Ramos (cell line): Measurements from ENCODE around the gene SSPN.

Experiments
- in situ Hi-C: fragments of 300-500 bp; cut with MboI; formaldehyde crosslinking; loops from one replicate; pipeline ENCODE4 v1.14.3; 2022; ENCODE audit warnings: low sequenced_read_pairs; ENCODE audit not compliant: unreplicated experiment

Gene SSPN

DNA sequence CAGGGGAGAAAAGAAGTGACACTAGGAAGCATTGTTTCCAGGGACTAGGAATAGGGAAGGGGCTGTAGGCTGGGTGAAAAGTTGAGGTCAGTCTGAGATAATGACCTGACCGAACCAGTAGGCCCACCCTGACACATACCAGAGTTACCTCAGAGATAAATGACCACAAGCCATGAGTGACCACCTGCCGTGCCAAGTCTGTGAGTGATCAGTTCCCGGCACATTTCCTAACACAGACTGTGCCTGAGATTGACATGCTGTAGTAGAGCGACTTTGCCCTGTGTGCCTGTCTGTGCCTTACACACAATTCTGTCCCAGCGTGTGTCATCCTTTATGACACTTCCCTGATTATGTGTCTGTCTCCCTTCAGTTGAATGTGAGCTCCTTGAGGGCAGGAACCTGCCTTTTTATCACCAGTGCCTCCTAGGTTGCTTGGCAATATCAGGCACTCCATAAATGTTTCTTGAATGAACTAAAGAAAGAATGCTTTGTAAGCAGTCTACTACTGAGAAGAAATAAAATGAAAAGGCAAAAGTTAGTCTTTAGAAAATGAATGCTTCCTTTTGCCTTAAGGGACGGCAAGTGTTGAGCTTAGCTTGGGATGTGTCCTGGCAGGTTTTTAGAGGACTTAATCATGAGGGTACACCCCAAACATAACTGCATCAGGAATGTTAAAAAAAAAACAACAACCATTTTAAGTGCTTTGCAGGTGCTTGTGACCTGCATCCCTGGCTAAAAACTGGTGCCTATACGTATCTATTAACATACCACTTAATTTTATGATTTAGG is 9.6 kb upstream of the SSPN start:
- in situ Hi-C loops, result no loop called here

DNA sequence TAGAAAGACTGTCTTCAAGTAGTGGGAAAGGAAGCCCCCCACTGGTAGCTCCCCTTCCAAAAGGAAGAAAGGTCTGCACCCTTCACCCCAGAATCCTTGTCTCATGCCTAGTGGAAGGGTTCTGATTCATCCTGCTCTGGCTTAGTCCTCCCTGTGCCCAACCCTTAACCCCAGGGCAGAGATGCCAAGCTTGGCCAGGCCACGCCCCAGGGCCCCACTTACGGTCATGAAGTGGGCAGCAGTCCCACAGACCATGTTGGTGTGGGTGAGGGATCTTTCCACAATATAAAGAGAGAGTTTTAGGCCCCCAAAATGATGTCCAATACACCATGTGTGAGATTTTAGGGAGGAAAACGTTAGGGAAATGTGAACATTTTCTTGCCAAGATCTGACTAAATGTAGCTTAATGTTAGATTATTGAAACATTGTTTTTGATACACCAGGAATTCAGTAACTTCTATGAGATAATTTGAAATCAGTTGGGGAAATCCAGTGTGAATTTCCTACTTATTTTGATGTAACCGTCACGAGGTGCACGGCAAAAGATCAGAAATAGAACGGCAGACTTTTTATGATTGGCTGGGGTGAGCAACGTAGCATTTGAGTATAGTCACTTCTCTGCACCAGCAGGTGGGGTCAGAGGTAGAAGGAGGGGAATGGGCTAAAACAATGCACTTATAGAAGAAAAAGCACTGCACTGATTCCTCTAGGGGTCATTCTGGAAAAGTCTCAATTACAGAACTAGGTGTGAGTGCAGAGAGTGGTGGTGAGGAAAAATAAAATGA is 8.2 kb upstream of the SSPN start:
- in situ Hi-C loops, result no loop called here

DNA sequence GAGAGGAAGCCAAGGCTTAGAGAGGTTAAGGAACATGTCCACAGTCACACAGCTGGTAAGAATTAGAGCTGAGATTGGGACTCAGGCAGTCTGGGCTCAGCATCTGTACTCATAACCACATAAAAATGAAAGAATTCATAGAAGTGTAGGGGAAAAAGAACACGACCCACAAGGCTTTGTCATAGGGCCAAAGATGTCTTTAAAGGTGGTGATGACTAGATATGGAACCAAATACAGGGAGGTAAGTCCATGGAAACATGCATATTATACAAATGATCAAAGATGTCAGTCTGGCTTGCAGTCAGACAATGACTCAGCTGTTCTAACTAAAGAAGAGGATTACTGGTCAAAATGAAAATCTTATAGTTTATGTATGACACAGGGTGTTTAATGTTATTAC is 7.2 kb upstream of the SSPN start:
- in situ Hi-C loops, result no loop called here

DNA sequence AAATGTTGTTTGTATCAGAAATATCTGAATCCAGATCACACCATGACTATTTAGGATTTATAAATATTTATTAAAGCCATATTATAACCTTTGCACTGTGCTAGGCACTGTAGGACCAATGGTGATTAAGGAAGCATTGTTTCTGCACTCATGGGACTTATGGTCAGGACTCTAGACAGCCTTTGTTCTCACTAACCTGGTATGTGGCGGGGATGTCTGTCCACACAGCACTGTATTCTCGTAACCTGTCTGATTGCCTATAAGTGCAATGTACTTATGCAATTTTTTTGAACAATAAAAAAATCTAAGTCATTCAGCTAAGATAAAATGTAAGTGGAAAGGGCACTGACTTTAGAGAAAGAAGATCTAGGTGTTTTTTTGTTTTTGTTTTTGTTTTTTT is 6.7 kb upstream of the SSPN start:
- in situ Hi-C loops, result no loop called here

DNA sequence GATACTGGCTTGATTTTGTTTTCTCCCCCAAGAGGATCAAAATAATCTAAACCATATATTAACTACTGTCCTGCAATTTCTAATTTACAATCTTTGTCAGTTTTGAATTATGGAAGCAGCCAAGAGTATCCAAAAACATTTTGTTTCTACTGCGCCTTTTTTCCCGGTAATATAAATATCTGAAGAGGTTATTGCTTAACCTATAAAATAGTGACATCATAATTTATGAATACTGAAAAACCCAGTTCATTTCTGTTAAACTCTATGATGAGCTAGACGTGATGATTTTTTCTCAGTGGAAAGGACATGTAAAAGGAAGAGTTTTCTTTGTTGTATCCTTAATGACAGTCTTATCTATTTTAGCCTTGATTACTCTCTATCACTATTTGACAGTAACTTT is 3.2 kb upstream of the SSPN start:
- in situ Hi-C loops, result no loop called here

DNA sequence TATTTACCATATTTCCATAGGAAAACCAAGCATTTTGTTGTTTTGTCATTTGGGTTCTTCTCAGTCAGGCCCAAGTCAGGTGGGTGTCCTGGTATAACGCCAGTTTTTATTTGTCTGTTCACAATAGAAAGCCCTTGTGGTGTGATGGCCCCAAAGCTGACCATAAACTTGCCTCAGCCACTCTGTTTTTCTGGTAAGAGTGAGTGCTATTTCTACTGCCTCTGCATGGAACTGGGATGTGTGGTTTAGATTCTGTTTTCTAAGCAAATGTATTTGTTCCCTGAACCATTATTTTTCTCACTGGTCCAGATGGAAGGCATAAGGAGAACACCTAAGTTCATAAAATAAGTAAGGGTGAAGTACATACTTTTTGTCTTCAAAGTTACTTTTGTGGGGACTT is 1.8 kb upstream of the SSPN start:
- in situ Hi-C loops, result no loop called here

DNA sequence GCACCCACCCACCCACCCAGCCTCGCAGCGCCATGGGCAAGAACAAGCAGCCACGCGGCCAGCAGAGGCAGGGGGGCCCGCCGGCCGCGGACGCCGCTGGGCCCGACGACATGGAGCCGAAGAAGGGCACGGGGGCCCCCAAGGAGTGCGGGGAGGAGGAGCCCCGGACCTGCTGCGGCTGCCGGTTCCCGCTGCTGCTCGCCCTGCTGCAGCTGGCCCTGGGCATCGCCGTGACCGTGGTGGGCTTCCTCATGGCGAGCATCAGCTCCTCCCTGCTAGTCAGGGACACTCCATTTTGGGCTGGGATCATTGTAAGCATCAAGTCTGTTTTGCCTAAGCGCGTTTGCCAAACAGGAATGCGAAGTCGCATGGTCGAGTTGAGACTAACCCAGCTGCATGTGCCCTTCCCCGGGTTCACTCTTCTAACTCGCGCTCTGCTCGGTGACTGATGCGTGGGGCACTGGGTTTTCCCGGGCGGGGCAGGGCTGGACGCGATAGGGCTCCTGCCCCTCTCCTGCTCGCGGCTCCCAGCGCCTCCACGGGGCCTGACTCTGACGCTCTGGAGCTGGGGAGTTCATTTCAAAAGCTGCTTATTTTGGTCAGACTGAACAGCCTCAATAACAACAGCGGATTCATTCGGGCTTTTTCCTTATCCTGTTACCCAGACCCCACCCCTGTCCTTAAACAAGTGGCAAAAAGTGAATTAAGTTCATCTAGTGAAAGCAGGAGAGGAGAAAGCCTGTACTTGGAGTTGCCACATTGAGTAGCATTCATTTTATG is 458 bp downstream of the SSPN start:
- in situ Hi-C loops, result no loop called here

DNA sequence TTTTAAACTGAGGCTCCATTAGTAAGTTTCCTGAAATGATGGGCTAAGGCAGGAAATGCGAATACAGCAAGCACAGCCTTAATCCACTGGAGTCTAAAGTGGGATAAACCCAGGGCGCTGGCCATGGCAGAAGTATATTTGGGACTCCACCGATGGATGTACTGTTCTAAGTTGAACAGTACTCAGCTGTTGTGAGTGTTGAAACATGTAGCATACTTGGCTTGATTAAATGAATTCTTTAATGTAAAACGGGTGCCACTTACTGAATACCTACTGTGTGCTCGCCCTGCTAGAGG is 996 bp downstream of the SSPN start:
- in situ Hi-C loops, result no loop called here

DNA sequence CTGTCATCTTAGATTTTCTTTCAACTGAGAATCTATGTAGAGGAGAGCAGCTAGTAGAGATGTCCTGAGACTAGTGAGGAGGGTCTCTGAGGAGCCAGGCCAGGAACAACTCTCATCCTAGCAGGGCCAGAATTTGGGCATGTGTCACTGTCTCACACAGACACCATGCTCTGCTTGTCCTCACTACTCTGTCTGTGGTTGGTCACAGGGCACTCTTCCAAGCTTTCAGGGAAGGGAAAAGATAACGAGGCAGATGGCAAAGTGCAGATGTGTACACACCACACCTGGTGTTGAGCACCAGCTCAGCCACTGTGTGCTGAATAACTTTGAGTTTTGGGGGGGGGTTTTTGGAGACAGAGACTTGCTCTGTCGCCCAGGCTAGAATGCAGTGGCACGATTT is 2.5 kb downstream of the SSPN start:
- in situ Hi-C loops, result no loop called here

DNA sequence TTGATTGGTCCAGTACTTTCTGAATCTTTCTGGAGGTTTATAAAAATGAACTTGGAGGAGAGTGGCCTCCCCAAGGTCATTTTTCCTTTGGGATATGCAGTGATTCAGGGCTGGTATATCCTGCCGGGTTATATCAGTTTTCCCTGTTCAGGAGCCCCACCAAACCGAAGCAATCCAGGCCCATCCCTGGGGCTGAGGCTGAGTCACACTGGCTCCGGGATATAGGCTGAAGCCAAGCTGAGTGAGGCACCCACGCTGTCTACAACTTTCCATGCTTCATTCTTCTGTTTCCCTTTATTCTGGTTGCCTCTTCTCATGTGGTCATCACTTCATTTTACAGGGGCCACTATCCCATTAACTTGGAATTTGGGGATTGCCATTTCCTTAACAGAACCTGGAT is 3.4 kb downstream of the SSPN start:
- in situ Hi-C loops, result no loop called here

DNA sequence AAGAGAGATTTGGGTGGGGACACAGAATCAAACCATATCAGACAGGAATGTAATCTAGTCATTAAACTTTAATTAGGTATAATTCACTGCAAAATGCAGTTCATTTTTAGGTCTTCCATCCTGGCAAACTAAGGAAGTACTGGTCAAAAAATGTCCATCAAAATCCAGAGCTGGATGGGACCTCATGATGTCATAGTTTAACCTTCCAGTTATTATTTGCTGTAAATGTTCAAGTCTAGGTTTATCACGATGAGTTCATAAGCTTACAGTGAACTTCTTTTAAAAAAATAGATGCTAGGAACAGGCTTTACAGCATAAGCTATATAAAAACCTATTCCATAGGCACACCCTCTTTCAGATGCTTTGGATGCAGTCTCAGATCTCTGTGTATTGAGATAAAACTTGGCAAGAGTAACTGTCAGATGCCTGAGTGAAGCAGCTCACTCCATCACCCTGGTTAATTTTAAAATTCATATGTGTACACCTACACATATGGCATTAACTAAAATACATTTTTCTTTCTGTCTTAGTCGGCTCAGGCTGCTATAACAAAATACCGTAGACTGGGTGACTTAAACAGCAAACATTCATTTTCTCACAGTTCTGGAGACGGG is 7.9 kb downstream of the SSPN start:
- in situ Hi-C loops, result no loop called here

DNA sequence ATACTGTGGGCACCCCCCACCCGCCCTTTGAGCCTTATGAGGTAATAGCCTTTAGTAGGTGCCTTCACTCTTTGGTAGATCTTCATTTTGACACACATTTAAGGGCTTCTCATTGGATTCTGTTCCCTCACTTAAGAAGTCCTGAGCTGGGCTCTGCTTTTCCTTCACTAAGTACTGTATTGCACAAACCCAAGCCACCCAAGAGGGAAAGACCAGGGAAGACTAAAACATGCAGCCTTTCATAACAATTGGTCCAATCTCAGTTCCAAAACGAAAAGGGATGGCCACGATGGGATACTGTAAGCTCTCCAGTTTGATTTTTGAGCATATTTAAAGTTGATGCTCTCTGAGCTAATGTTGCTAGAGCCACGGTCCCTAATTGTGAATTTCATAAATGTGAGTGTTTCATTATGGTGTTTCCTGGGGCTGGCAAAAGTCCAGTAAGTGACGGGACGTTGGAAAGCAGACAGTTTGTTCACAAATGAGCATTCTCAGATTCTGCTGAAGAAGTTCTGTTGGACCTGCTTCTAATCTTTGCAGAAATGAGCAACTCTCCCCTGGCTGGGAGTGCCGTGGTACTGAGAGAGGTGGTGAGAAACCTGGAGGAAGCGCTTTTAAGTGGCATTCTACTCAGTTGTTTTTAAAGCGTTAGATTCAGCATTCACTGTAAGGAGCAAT is 9.4 kb downstream of the SSPN start:
- in situ Hi-C loops, result no loop called here

DNA sequence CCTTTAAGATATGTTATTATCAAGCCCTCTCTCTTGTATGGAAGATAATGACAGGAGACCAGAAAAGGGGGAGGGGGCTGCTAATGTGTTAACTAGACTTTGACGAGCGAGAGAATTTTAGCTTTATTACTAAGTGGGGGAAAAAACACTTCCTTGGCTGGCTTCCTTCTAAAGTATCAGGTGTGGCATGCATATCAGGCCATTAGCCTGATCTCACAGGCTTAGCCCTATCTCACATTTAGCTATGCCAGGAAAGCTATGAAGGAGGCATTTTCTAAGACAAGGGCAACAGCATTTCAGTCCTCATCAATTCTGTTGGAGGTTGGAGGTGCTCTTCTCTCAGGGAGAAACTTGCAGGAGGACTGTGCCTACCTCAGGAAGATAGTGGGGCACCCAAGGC is 9.9 kb downstream of the SSPN start:
- in situ Hi-C loops, result no loop called here

DNA sequence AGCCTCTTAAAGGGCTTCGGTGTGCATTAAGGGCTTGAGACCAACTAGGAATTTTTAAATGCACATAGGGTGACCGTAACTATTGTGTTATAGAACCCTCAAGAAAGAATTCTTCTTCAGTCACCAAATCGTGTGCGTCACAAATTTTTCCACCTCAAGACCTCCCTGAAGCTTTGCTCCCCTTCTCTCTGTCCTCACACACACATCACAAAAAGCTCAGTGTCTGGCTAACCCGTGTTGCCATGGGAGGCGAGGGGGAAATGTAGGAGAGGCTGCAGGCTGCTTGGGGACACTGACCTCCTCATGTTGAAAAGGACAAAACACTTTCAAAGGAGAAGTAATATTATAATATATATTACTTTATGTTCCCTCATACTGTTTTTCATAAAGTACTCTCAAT is 10.6 kb downstream of the SSPN start:
- in situ Hi-C loops, result no loop called here

DNA sequence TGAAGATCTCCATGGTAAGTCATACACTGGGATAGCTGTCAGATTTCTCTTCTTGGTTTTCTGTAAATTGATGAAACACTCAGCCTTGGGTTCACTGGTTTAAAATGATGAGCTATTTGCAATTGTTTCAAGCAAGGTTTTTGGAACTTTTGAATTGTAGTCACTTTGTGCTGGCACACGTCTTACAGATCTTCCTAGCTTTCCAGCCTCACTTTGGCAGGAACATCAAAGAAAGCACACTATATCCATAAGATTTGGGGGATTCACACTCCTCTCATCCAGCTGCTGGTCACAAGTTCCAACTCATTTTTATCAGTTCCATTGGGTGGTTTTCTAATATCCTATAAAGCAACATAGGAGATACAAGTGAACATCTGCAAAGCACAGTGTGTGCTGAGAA is 16.0 kb downstream of the SSPN start:
- in situ Hi-C loops, result no loop called here

DNA sequence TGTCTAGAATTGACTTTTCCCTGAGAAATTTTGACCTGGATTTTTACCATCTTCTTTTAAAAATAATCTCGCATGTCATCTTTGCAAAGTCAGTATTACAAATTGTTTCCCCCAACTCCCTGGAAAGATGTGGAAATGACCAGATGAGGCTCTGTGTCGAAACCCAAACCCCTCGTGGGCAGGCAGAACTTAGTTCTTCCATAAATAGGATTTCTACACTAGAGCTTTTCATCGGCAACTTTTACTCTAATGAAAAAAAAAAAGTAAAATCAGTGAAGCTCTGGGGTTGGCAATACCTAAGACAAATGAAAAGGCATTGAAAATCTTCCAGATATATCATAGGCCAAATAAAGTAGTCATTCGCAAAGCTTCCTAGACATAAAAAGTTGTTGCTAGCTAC is 17.0 kb downstream of the SSPN start:
- in situ Hi-C loops, result no loop called here

DNA sequence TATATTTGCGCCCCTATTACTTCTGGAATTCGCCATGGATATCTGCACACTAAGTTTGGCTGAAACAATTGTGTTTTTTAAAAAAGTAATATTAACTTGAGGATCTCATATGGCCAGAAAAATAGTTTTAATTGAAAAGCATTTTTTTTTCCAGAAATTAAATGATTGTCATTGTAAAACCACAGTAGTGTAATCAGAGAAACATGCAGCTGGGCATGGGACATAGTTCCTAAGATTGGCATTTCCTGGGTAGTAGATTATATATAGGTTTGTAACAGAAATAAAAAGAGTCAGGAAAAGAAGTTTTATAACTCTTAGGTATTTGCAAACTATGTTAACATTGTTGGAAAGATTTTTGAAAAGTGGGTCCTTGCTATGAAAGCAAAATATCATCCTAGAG is 17.6 kb downstream of the SSPN start:
- in situ Hi-C loops, result no loop called here

DNA sequence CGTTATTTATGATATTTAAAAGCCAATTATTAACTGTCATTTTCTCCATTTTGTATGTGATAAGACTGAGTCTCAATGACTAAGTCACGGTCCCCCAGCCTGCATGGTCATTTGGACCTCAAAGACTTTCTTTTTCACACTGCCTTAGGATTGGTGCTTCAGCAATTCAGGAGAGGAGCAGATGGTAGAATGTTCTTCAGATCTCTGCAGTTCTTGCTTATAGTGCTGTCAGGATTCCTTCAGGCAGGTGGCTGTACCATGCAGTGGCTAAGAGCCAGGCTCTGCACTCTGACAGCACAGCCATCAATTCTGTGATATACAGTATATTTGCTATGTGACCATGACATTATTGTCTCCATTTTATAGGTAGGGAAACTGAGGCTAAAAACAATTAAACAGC is 18.7 kb downstream of the SSPN start:
- in situ Hi-C loops, result no loop called here

DNA sequence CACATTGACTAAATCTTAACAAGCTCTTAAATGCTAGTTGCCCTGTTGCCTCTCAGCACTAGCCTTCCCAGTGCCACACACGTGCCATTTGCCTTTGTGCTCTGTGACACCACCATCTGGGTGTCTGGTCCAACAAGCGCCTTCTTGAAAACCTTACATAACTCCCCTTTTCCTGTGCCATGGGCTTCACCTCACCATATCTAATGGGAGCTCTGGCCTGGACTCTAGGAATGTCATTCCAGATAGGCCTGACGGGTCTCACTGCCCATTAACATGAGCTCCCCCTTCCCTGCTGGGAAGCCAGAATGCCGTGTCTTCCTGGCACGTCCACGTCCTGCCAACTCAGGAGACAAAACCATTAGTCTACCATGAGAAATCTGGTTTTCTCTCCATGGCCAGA is 24.4 kb downstream of the SSPN start:
- in situ Hi-C loops, result no loop called here

DNA sequence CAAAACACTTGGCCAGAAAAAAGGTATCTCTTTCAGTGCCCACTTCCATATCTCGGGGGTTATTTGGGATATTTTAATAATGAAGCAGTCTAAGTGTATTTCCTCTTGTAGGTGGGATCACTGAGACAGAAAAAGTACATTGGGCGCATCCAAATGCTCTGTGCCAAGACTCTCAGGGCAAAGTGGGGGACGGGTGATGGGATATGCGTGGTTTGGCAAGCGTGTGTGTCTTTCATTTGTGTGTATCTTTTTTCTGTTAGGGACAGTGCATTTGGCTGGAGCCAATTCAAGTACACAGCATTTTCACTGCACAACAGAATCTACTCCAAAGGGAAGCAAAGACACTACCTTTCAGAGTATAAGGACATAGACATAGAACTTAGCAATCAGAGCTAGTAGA is 29.3 kb downstream of the SSPN start:
- in situ Hi-C loops, result no loop called here
